GM12865 (cell line): ENCODE measurements around the gene SLC6A19.

ENCODE experiments used
- DNase-seq: peaks from one replicate; pipeline ENCODE4 v3.0.0; 2010; ENCODE audit warnings: low read depth
- H3K4me3 ChIP-seq: 2 replicates; pipeline ENCODE4 v1.5.1; 2011; ENCODE audit warnings: mild to moderate bottlenecking, low read depth, low read length, control low read depth
- CTCF ChIP-seq: IDR thresholded peaks from 2 replicates; pipeline ENCODE4 v1.5.1; 2011; ENCODE audit warnings: low read length, control low read depth, low read depth, inconsistent platforms; ENCODE audit not compliant: insufficient read depth; ENCODE audit errors: missing control alignments

The SLC6A19 gene

GRCh38 chr5:1210832-1211251 is 9.4 kb downstream of the SLC6A19 start:
- TF ChIP-seq CTCF, result no peak
- H3K4me3 ChIP-seq, result no peak overlapping the region
- no peak for DNase-seq

- no peak for TF ChIP-seq CTCF
- no peak for DNase-seq
- H3K4me3 ChIP-seq, result no peak overlapping the region
Measured at GRCh38 chr5:1211701-1212100, 10.3 kb downstream of the SLC6A19 start.

- H3K4me3 ChIP-seq, result no peak overlapping the region
- no peak for DNase-seq
- TF ChIP-seq CTCF, result no peak
Measured at GRCh38 chr5:1212271-1212670, 10.9 kb downstream of the SLC6A19 start.

- no peak for DNase-seq
- no peak overlapping the region for H3K4me3 ChIP-seq
- TF ChIP-seq CTCF, result no peak
Measured at GRCh38 chr5:1212881-1213280, 11.5 kb downstream of the SLC6A19 start.

GRCh38 chr5:1213508-1214162 is 12.2 kb downstream of the SLC6A19 start:
- no peak overlapping the region for H3K4me3 ChIP-seq
- DNase-seq, result no peak
- no peak for TF ChIP-seq CTCF

GRCh38 chr5:1214163-1214935 is 13.0 kb downstream of the SLC6A19 start:
- DNase-seq, result no peak
- no peak overlapping the region for H3K4me3 ChIP-seq
- no peak for TF ChIP-seq CTCF

- no peak overlapping the region for H3K4me3 ChIP-seq
- no peak for TF ChIP-seq CTCF
- DNase-seq, result no peak
Measured at GRCh38 chr5:1214936-1215220, 13.5 kb downstream of the SLC6A19 start.
